Lower leg skin (tissue), 4 donors: ENCODE measurements around the gene DAO. TPM values are rescaled to one million over a fixed set of nuclear protein-coding genes. Genes with fewer than 3 reads are reported as not detected.
A peak's percentile ranks its signal among the peaks of the same experiment; 100 is the strongest.
"Not testable (repeated sequence)": the region's sequence is repeated elsewhere in the genome, so short reads cannot be mapped to it uniquely, and the experiment has no call there.

Experiments
- DNase-seq, 2 donors: peaks; one replicate each; pipeline ENCODE4 v3.0.0-alpha.2; 2019; ENCODE audit warnings: low spot score in 2 of 2
- H3K4me3 ChIP-seq: fragments of 200-600 bp; sonication (generic); 2 replicates; pipeline ENCODE4 v1.5.1; 2017; ENCODE audit warnings: mild to moderate bottlenecking, low read depth; ENCODE audit not compliant: poor library complexity, severe bottlenecking
- CTCF ChIP-seq, 3 donors: fragments of 450-650 bp; IDR thresholded peaks; one replicate each; pipeline ENCODE4 v1.5.1; 2016; ENCODE audit warnings: antibody characterized with exemption in 3 of 3, mild to moderate bottlenecking in 3 of 3, moderate library complexity in 2 of 3
- POLR2A ChIP-seq, 2 donors: fragments of 450-650 bp; IDR thresholded peaks; one replicate each; pipeline ENCODE4 v1.6.1; 2016 to 2017; ENCODE audit warnings: antibody characterized with exemption in 2 of 2, mild to moderate bottlenecking in 1 of 2, moderate library complexity in 1 of 2
- WGBS, 2 donors: methylation state at CpG; one replicate each; pipeline ENCODE4 v1.1.5; 2018; 5-methylcytosine and 5-hydroxymethylcytosine counted together
- intact Hi-C: fragments of 100-400 bp; cut with DNase I; formaldehyde crosslinking; loops from one replicate; pipeline ENCODE4 v1.15.0; 2023; ENCODE audit warnings: low total_unique reads
- total RNA-seq, 4 donors: library from RNA; depleted of rRNA; stranded (reverse); fragments of >200 nt; gene quantifications; one replicate each; pipeline ENCODE4 v1.1.0, GENCODE V29; 2016

DAO gene
- total RNA-seq, 4 donors from 2014 or later = not detected

- WGBS, 2 donors = 27 to 40% methylated on average over 6 of the region's 6 CpGs
- intact Hi-C loops = no loop called here
- TF ChIP-seq CTCF (IDR thresholded peaks at IDR 0.05) (no peak), POLR2A (IDR thresholded peaks at IDR 0.05) (no peak)
- no peak for DNase-seq
- H3K4me3 ChIP-seq = no peak overlapping the region
Observed at GRCh38 chr12:108856170-108856427, 23.8 kb upstream of the DAO start.

DNA sequence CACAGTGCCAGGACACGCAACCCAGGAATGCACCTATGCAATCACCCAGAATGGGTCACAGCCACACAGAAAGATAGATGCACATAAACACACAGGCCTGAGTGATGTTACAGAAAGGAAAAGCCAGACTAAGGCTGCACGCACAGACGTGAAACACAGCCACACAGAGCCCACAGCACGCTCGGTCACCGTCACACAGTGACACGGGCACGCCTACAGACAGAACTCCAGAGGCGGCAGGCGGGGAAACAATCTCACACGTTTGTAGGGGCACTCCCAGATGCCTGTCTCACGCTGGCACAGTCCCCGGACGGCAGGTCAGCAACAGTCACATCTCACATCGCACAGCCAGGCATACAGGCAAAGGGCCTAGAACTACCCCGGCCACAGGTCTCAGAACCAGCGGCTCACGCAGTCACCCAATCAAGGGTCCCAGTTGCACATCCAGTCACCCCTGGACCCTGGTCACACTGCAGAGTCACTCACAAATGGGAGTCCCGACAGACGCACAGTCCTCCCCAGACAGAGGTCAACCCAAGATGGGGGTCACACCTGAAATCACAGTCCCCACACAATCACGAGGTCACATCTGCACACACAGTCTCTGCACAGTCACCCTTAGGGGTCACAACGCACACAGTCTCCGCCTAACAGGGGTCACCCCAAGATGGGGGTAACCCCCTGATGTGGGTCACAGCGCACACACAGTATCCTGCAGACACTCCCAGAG is 23.3 kb upstream of the DAO start:
- WGBS, 2 donors = 2 to 3% methylated on average over 20 of the region's 24 CpGs
- TF ChIP-seq CTCF (IDR thresholded peaks at IDR 0.05) = no peak
- no peak for TF ChIP-seq POLR2A (IDR thresholded peaks at IDR 0.05)
- H3K4me3 ChIP-seq = peak overlapping the region; percentile 47
- peak in 1 of 2 donors; percentile 95 for DNase-seq
- intact Hi-C loops = no loop called here

- intact Hi-C loops = no loop called here
Observed at GRCh38 chr12:108857158-108857407, 22.8 kb upstream of the DAO start.

DNA sequence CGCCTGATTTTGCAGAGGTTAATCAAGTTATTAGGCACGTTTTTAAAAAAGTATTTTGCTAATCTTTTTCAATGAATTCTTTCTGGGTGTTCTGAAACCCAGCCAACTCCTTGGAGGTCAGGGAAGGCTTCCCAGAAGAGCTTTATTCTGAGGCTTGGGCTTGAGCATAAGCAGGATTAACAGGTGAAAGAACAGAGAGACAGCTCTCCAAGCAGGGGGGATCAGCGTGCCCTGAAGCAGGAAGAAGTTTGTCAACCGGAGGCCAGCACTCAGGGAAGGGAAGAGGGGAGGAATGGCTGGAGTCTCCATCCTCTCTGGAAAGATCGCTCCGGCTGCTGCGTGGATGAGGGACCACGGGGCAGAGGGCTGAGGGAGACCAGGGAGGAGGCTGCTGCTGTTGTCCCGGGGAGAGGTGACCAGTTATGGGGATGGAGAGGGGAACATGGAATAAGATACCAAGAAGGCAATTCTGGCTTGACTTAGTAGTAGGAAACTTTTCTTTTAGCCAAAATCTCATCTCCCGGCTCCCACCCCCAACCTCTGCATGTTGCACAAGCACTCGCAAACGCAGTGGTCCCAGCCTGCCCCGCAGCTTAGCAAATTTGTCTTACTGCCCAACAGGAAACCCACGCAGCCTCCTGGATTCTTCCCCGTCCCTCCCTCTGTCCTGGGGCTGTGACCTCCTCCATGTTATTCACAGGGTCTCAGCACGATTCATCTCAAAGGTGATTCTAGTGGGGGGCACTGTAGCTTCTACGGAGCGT is 21.4 kb upstream of the DAO start:
- intact Hi-C loops = no loop called here
- no peak for DNase-seq
- no peak for TF ChIP-seq POLR2A (IDR thresholded peaks at IDR 0.05)
- TF ChIP-seq CTCF (IDR thresholded peaks at IDR 0.05) = no peak
- 18 to 26% methylated on average over 18 of the region's 18 CpGs for WGBS, 2 donors
- peak overlapping the region; percentile 52 for H3K4me3 ChIP-seq

More at GRCh38 chr12:108857158-108857407, 22.8 kb upstream of the DAO start:
- no peak for DNase-seq
- TF ChIP-seq POLR2A (IDR thresholded peaks at IDR 0.05) (no peak), CTCF (IDR thresholded peaks at IDR 0.05) (no peak)
- WGBS, 2 donors = 0 to 4% methylated on average over 5 to 6 of the region's 30 CpGs
- peak overlapping the region; percentile 47 for H3K4me3 ChIP-seq

- DNase-seq, H3K4me3 ChIP-seq, intact Hi-C loops: not testable (repeated sequence)
- WGBS, 2 donors = 48 to 56% methylated on average over 6 of the region's 6 CpGs
Observed at GRCh38 chr12:108859141-108859922, 20.6 kb upstream of the DAO start.

DNA sequence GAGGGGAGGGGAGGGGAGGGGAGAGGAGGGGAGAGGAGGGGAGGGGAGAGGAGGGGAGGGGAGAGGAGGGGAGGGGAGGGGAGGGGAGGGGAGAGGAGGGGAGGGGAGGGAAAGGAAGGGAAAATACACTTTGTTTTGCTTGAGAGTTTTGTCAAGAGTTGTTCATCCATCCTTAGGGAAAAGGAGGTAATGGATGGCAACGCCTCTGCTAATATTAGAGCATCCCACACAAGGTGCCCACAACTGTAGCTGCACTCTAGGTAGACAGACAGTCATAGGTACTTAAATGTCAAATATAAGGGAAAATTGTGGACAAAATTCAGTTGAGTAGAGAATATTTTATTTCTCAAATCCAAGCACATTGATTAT is 20.0 kb upstream of the DAO start:
- 80 to 88% methylated on average over 1 of the region's 1 CpG for WGBS, 2 donors
- TF ChIP-seq CTCF (IDR thresholded peaks at IDR 0.05) (no peak), POLR2A (IDR thresholded peaks at IDR 0.05) (no peak)
- intact Hi-C loops = no loop called here

More for the DNA sequence above, 20.0 kb upstream of the DAO start:
- H3K4me3 ChIP-seq = no peak overlapping the region
- DNase-seq = no peak
